IPS-11a (cell line): ENCODE data around the gene CIROP.

ENCODE experiments used
- H3K4me3 ChIP-seq: one replicate; pipeline ENCODE4 v1.5.1; 2013; ENCODE audit warnings: low read depth, low read length, control low read depth

Gene CIROP

DNA sequence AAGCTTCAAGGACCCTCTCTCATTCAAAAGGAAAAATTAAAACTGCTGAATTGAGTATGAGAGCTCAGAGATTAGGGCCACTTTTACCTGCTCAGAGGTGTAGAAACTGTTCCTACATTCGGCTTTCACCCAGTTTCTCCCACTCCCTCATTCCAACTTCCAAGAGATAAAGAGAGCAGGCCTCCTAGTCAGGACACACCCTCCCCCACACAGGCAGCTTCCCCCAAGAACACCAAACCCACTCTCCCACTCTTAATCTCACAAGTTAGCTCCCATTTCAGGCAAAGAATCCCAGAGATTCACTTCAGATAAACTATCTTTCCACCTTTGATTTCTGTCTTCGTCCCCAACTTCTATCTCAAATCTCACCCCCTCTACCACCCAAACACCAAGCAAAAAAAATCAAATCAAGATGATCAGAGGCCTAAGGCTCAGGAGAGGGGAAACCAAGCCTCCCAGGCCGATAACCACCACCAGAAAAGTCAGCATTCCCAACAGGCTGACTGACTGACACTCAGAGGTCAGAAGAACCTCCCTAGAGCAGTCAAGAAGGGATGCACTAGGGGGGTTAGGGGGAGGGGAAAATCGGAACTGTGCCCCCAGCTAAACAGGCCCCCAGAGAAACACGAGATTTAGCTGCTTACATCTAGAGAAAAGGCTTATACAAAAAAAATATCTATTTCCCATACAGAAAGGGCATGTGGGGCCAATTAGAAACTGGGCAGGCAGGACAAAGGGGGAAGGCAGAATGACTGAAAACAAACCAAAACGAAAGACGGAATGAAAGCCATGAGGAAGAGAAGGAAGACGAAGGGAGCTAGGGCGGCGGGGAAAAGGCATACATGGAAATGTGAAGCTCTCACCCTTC, 34.3 kb downstream of the CIROP start:
- H3K4me3 ChIP-seq = peak overlapping the region; percentile 96

DNA sequence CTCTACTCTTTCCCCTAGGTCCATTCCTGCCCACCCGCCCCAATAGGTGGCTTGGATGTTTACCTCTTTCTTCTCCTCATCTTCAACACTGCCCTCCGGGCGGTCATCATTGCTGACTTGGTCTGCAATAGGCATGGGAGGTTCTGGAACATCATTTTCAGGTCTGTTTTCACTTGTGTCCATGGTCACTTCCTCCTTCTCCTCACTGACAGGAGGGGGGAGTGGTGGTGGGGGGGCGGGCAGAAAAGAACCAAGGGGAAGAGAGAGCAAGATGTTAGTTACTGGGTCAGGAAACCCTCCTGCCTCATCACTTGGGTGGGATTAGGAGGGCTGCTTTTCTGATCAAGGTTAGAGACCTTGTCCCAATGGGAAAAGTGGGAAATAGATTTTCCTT, 35.4 kb downstream of the CIROP start:
- no peak overlapping the region for H3K4me3 ChIP-seq

DNA sequence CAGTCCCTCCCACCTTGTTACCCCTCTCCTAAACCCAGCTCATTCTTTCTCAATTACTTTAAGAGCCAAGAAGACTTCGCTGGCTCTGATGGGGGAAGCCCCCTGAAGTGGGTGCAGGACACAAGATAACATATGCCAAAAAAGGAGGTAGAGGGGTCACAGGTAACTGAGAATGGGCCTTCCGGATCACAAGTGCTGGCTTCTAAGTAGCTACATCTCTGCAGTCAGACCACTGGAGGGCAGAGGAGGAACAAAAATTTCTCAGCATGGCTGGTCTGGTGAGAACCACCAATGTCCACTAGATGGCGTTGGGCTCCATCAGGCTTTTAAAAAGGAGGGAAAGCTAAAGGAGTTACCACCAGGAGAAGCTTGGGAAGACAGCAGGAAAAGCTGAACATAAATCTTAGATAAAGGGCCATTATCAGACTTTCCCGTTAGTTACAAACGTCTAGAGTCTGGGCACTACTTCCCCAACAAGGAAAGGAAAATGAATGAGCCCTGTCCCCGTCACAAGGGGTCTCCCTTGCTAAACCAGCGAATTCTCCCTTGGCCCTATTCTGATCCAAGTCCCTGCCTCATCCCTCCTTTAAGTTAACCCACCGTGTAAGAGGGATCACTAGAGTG, 35.9 kb downstream of the CIROP start:
- no peak overlapping the region for H3K4me3 ChIP-seq

GRCh38 chr14:23067847-23068788, 36.7 kb downstream of the CIROP start:
- H3K4me3 ChIP-seq = no peak overlapping the region

GRCh38 chr14:23066855-23067744, 37.7 kb downstream of the CIROP start:
- no peak overlapping the region for H3K4me3 ChIP-seq

GRCh38 chr14:23066368-23066767, 38.4 kb downstream of the CIROP start:
- no peak overlapping the region for H3K4me3 ChIP-seq

GRCh38 chr14:23063601-23064000, 41.2 kb downstream of the CIROP start:
- H3K4me3 ChIP-seq = no peak overlapping the region

- no peak overlapping the region for H3K4me3 ChIP-seq
These were observed 42.8 kb downstream of the CIROP start for GRCh38 chr14:23062002-23062401.

- no peak overlapping the region for H3K4me3 ChIP-seq
These were observed 44.1 kb downstream of the CIROP start for GRCh38 chr14:23060536-23061260.

GRCh38 chr14:23058654-23059504, 45.9 kb downstream of the CIROP start:
- no peak overlapping the region for H3K4me3 ChIP-seq

DNA sequence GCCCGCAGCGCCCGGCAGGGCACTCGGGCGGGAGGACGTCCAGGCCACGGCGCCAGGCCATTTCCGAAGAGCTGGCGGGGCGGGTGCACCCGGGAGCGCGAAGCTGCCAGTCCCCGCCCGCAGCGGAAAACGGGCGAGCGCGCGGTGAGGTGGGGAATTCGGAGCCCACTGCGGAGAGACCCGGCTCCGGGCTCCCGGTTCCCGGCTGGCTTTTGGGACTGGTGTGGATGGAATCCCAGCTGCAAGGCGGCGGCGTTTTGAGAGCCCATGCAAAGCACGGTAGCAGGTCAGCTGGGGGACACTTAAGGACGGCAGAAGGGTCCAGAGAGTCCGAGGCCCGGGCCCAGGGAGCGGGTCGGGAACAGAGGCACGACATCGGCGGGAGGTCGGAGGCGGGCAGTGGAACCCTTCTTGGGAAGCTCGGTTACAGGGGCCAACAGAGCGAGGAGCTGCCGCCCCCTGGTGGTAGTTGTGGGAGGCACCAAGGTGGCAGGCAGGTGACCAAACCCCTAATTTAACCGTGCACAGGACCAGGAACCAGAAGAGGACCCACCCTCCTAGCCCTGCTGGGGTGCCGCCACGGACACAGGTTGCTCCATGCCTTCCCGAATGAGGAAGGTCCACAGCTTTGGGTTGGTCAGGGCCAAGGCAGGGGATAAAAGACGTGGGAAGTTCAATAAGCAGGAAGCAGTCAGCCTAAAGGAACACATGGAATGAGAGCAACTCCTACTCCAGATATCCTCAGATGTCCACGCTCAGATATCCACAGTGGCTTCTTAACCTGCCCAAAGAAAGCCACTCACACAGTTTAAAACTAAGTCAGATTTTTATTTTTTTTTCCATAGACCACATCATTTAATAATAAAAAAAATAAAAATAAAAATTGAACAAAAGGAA, 46.8 kb downstream of the CIROP start:
- H3K4me3 ChIP-seq = peak overlapping the region; percentile 33

DNA sequence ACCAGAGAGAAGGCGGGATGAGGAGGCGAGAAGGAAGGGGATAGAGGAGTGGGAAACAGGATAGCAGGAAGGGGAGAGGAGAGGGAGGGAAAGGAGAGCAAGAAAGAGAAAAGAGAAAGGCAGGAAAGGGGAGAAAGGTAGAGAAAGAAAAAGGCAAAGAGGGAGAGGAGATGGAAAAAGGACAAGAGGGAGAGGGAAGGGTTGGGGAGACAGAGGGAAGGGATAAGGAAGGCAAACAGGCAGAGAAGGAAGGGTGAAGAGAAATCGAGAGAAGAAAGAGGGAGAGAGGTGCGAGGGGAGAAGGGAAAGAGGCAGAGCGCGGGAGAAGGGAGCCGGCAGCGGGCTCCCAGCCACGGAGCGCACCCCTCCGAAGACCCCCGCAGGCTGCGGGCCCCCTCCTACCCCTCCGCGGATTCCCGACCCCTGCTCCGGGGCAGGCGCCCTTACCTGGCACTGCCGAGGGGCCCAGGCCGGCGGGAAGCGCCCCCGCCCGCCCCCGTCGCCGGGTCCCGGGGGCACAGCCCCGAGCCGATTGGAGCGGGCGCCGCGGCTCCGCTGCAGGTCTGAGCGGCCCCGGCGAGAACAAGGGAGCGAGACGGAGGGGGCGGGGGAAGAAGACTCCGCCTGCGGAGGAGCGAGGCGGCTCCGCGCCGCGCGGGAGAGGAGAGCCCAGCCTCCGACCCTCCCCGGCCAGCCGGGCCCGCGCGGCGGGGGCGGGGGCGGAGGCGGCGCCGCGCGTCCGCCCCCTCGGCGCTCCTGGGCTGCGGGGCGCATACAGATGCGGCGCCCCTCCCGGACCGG, 47.6 kb downstream of the CIROP start, which contains the start of gene CDH24:
TSS of gene CDH24 (minus strand) at position 565 of the 801 bp plus-strand sequence. CDS start 1,787 bp downstream, outside the sequence.
- H3K4me3 ChIP-seq = peak within 1 kb of the TSS; percentile 33

- peak overlapping the region; percentile 33 for H3K4me3 ChIP-seq
These were observed 48.4 kb downstream of the CIROP start for GRCh38 chr14:23056145-23056955.

DNA sequence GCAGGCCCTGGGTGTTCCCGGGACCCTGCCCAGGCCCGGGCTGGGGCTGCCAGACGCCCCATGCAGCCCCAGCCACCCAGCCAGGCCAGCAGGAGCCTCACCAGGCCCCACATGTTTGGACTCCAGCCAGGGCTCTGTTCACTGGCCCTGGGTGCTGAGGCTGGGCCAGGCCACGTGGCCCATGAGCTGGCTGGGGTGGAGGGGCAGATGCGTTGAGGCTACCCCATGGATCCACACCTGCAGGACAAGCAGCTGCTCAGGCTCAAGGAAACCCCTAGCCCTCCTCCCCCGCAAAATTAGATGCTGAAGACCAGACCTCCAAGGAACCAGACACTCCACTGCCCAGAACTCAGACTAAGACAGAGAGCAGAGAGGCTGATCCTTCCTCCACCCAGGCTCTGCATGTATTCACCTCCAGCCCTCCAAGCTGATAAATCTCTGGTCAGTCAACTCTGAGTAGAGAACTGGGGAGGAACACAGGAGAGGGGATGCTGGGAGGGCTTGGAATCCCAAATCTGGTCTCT, 49.1 kb downstream of the CIROP start:
- H3K4me3 ChIP-seq = no peak overlapping the region

GRCh38 chr14:23055147-23055550, 49.6 kb downstream of the CIROP start:
- H3K4me3 ChIP-seq = no peak overlapping the region
